CD14-positive monocyte (primary cell): ENCODE data around the gene ITPK1. TPM values are rescaled to one million over a fixed set of nuclear protein-coding genes. Genes with fewer than 3 reads are reported as not detected.

ENCODE experiments used
- DNase-seq, 3 donors: peaks; one replicate each; pipeline ENCODE4 v3.0.0-alpha.2; 2011 to 2022
- H2AFZ ChIP-seq: 2 replicates; pipeline ENCODE4 v1.6.0; 2012; ENCODE audit warnings: mild to moderate bottlenecking, low read depth, low read length, inconsistent platforms; ENCODE audit not compliant: insufficient read depth, poor library complexity, severe bottlenecking
- H3K27ac ChIP-seq, 2 donors: 1 replicate in 1 of 2; 2 replicates in 1 of 2; pipeline ENCODE4 v1.5.1; 2012 to 2013; ENCODE audit warnings: low read length in 2 of 2, control low read depth in 1 of 2, inconsistent platforms in 1 of 2, low read depth in 1 of 2, mild to moderate bottlenecking in 1 of 2
- H3K27me3 ChIP-seq, 2 donors: one replicate each; pipeline versions ENCODE4 v1.6.0 to v1.6.1; 2011 to 2013; ENCODE audit warnings: low read length in 2 of 2; ENCODE audit not compliant: control insufficient read depth in 2 of 2, insufficient read depth in 2 of 2
- H3K36me3 ChIP-seq, 2 donors: replicated peaks in 1 of 2; 1 replicate in 1 of 2; 2 replicates in 1 of 2; pipeline versions ENCODE4 v1.5.1 to v1.6.1; 2012 to 2013; ENCODE audit warnings: low read length in 2 of 2, control low read depth in 1 of 2, inconsistent platforms in 1 of 2, mild to moderate bottlenecking in 1 of 2; ENCODE audit not compliant: insufficient read depth in 2 of 2, control insufficient read depth in 1 of 2
- H3K4me1 ChIP-seq, 2 donors: 1 replicate in 1 of 2; 2 replicates in 1 of 2; pipeline versions ENCODE4 v1.5.1 to v1.6.1; 2012 to 2013; ENCODE audit warnings: low read length in 2 of 2, control low read depth in 1 of 2, inconsistent platforms in 1 of 2, mild to moderate bottlenecking in 1 of 2, moderate library complexity in 1 of 2; ENCODE audit not compliant: insufficient read depth in 2 of 2, control insufficient read depth in 1 of 2
- H3K4me2 ChIP-seq: replicated peaks from 2 replicates; pipeline ENCODE3; 2012; ENCODE audit warnings: low read length, moderate library complexity, mild to moderate bottlenecking; ENCODE audit not compliant: poor library complexity, severe bottlenecking; ENCODE audit errors: extremely low read depth
- H3K4me3 ChIP-seq, 3 experiments: fragments of 200-600 bp in 1 of 3; sonication (generic) in 1 of 3; replicated peaks in 1 of 3; 1 replicate in 2 of 3; 2 replicates in 1 of 3; pipeline ENCODE4 v1.5.1; 2011 to 2013; ENCODE audit warnings: low read length in 3 of 3, mild to moderate bottlenecking in 3 of 3, control low read depth in 2 of 3, low read depth in 2 of 3, inconsistent platforms in 1 of 3, moderate library complexity in 1 of 3
- H3K79me2 ChIP-seq: 2 replicates; pipeline ENCODE4 v1.6.0; 2012; ENCODE audit warnings: mild to moderate bottlenecking, control low read depth, inconsistent platforms, low read length, moderate library complexity; ENCODE audit not compliant: insufficient read depth
- H3K9ac ChIP-seq: 2 replicates; pipeline ENCODE4 v1.6.0; 2017; ENCODE audit warnings: low read length, mild to moderate bottlenecking; ENCODE audit not compliant: insufficient read depth, poor library complexity, severe bottlenecking
- H3K9me3 ChIP-seq, 2 donors: replicated peaks in 1 of 2; 1 replicate in 1 of 2; 2 replicates in 1 of 2; pipeline versions ENCODE4 v1.5.1 to v1.6.1; 2012 to 2013; ENCODE audit warnings: low read length in 2 of 2, control low read depth in 1 of 2; ENCODE audit not compliant: control insufficient read depth in 1 of 2, insufficient read depth in 1 of 2
- H4K20me1 ChIP-seq: 2 replicates; pipeline ENCODE4 v1.6.0; 2012; ENCODE audit warnings: mild to moderate bottlenecking, low read length, control low read depth, moderate library complexity; ENCODE audit not compliant: insufficient read depth
- H3K27ac Mint-ChIP-seq, 7 donors: one replicate each; pipeline ENCODE4 v1.8.0; 2020; ENCODE audit warnings: mild to moderate bottlenecking in 7 of 7, mixed read lengths in 7 of 7, moderate library complexity in 6 of 7, inconsistent platforms in 2 of 7
- H3K27me3 Mint-ChIP-seq, 3 donors: one replicate each; pipeline ENCODE4 v1.8.0; 2021 to 2022; ENCODE audit warnings: low read depth in 3 of 3, mild to moderate bottlenecking in 3 of 3, mixed read lengths in 3 of 3, moderate library complexity in 3 of 3, inconsistent platforms in 1 of 3
- H3K36me3 Mint-ChIP-seq, 2 donors: one replicate each; pipeline ENCODE4 v1.8.0; 2020; ENCODE audit warnings: mixed read lengths in 2 of 2, inconsistent platforms in 1 of 2, mild to moderate bottlenecking in 1 of 2
- H3K4me1 Mint-ChIP-seq: one replicate; pipeline ENCODE4 v1.8.0; 2020; ENCODE audit warnings: mild to moderate bottlenecking, mixed read lengths
- H3K4me3 Mint-ChIP-seq, 2 donors: one replicate each; pipeline ENCODE4 v1.8.0; 2020; ENCODE audit warnings: mild to moderate bottlenecking in 2 of 2, mixed read lengths in 2 of 2, moderate library complexity in 1 of 2
- H3K9me3 Mint-ChIP-seq, 7 donors: one replicate each; pipeline ENCODE4 v1.8.0; 2020 to 2022; ENCODE audit warnings: mixed read lengths in 7 of 7, mild to moderate bottlenecking in 6 of 7, moderate library complexity in 6 of 7, inconsistent platforms in 2 of 7
- CTCF ChIP-seq: fragments of 200-600 bp; IDR thresholded peaks from one replicate; pipeline ENCODE4 v1.8.0; 2022; ENCODE audit warnings: antibody characterized with exemption, mild to moderate bottlenecking
- WGBS: methylation state at CpG from one replicate; pipeline ENCODE4 v1.1.5; 2013; ENCODE audit warnings: missing lambda C conversion rate; ENCODE audit not compliant: insufficient coverage; 5-methylcytosine and 5-hydroxymethylcytosine counted together
- intact Hi-C, 2 donors: fragments of 100-400 bp; cut with micrococcal nuclease; formaldehyde crosslinking; loops; one replicate each; pipeline versions ENCODE4 v1.15.0 to v1.15.1; 2023
- polyA plus RNA-seq, 3 donors: library from polyadenylated mRNA; depleted of rRNA in 1 of 3; unstranded in 2 of 3; stranded (reverse) in 1 of 3; fragments of 300-500 nt in 2 of 3; fragments of >200 nt in 1 of 3; fragmentation: Illumina TruSeq in 2 of 3; gene quantifications; 1 replicate in 2 of 3; 2 replicates in 1 of 3; pipeline ENCODE4 v1.2.3, GENCODE V29; 2012 to 2021

ITPK1 gene
- polyA plus RNA-seq, 3 donors: 57.1 to 144 (median 63.0) TPM

- Mint-ChIP-seq H3K4me3 (no peak overlapping the region), H3K36me3 (peaks cover 37 to 57% of the 10 kb centered on the region in 2 donors), H3K4me1 (peaks cover 26% of the 10 kb centered on the region), H3K27ac (peak overlapping the region in 1 of 7 donors; percentile 55), H3K27me3 (peaks cover 0 to 2% (median 0%) of the 10 kb centered on the region in 3 donors), H3K9me3 (peaks cover 0 to 1% (median 0%) of the 10 kb centered on the region in 7 donors)
- H3K27ac ChIP-seq: peak overlapping the region in 1 of 2 donors; percentile 38
- H3K79me2 ChIP-seq: peaks cover 94% of the 10 kb centered on the region
- no peak overlapping the region for H2AFZ ChIP-seq
- no peak for TF ChIP-seq CTCF
- H3K4me2 ChIP-seq: no peak overlapping the region
- H3K9me3 ChIP-seq: no peaks in the 10 kb centered on the region
- DNase-seq: no peak
- H3K4me3 ChIP-seq: no peak overlapping the region
- no peaks in the 10 kb centered on the region for H3K27me3 ChIP-seq
- H3K4me1 ChIP-seq: peaks cover 19 to 27% of the 10 kb centered on the region in 2 donors
- H3K9ac ChIP-seq: no peak overlapping the region
- peaks cover 100% of the 10 kb centered on the region for H4K20me1 ChIP-seq
- peaks cover 26 to 49% of the 10 kb centered on the region in 2 donors for H3K36me3 ChIP-seq
- intact Hi-C loops: no loop called here
- WGBS: 92% methylated on average over 15 of the region's 17 CpGs
Observed at GRCh38 chr14:93017301-93017797, 98.4 kb downstream of the ITPK1 start.

GRCh38 chr14:93016275-93016845, 99.4 kb downstream of the ITPK1 start:
- H3K4me2 ChIP-seq: no peak overlapping the region
- WGBS: 96% methylated on average over 16 of the region's 18 CpGs
- DNase-seq: no peak
- H3K27ac ChIP-seq: peak overlapping the region in 1 of 2 donors; percentile 38
- H3K36me3 Mint-ChIP-seq: peaks cover 38 to 63% of the 10 kb centered on the region in 2 donors
- H4K20me1 ChIP-seq: peaks cover 100% of the 10 kb centered on the region
- H3K27ac Mint-ChIP-seq: peak overlapping the region in 2 of 7 donors; percentile 41 to 75
- no peak for TF ChIP-seq CTCF
- no peaks in the 10 kb centered on the region for H3K27me3 ChIP-seq
- H3K27me3 Mint-ChIP-seq: no peaks in the 10 kb centered on the region
- intact Hi-C loops: no loop called here
- H3K4me3 Mint-ChIP-seq: no peak overlapping the region
- no peak overlapping the region for H3K9ac ChIP-seq
- H3K4me3 ChIP-seq: no peak overlapping the region
- H3K79me2 ChIP-seq: peaks cover 94% of the 10 kb centered on the region
- peaks cover 26% of the 10 kb centered on the region for H3K4me1 Mint-ChIP-seq
- peaks cover 19 to 27% of the 10 kb centered on the region in 2 donors for H3K4me1 ChIP-seq
- H3K9me3 ChIP-seq: no peaks in the 10 kb centered on the region
- H3K36me3 ChIP-seq: peaks cover 30 to 57% of the 10 kb centered on the region in 2 donors
- H3K9me3 Mint-ChIP-seq: peaks cover 0 to 1% (median 0%) of the 10 kb centered on the region in 7 donors
- H2AFZ ChIP-seq: no peak overlapping the region
